Smooth muscle cell (in vitro differentiated cells): Measurements from ENCODE around the gene PLCE1. TPM values are rescaled to one million over a fixed set of nuclear protein-coding genes. Genes with fewer than 3 reads are reported as not detected.

ENCODE experiments used
- DNase-seq: peaks from one replicate; lab custom pipeline; 2025; ENCODE audit not compliant: unreplicated experiment; lab: John Stamatoyannopoulos, UW
- H2AFZ ChIP-seq: fragments of 200-600 bp; sonication (generic); 2 replicates; pipeline ENCODE4 v1.6.0; 2016; ENCODE audit warnings: antibody characterized with exemption, low read depth, mild to moderate bottlenecking
- H3F3A ChIP-seq: fragments of 200-600 bp; sonication (generic); 2 replicates; pipeline ENCODE4 v1.6.0; 2017; ENCODE audit warnings: antibody characterized with exemption, low read depth
- H3K27ac ChIP-seq: fragments of 200-600 bp; sonication (generic); 2 replicates; pipeline ENCODE4 v1.5.1; 2016; ENCODE audit warnings: low read depth, mild to moderate bottlenecking
- H3K27me3 ChIP-seq: fragments of 200-600 bp; sonication (generic); 2 replicates; pipeline ENCODE4 v1.6.1; 2016; ENCODE audit warnings: low read depth, mild to moderate bottlenecking
- H3K36me3 ChIP-seq: fragments of 200-600 bp; sonication (generic); 2 replicates; pipeline ENCODE4 v1.5.1; 2016; ENCODE audit warnings: low read depth
- H3K4me1 ChIP-seq: fragments of 200-600 bp; sonication (generic); 2 replicates; pipeline ENCODE4 v1.5.1; 2016; ENCODE audit warnings: low read depth
- H3K4me2 ChIP-seq: fragments of 200-600 bp; sonication (generic); 2 replicates; pipeline ENCODE4 v1.6.0; 2016; ENCODE audit warnings: mild to moderate bottlenecking
- H3K4me3 ChIP-seq: fragments of 200-600 bp; sonication (generic); 2 replicates; pipeline ENCODE4 v1.5.1; 2016; ENCODE audit warnings: mild to moderate bottlenecking
- H3K79me2 ChIP-seq: fragments of 200-600 bp; sonication (generic); 2 replicates; pipeline ENCODE4 v1.6.0; 2016; ENCODE audit warnings: low read depth, mild to moderate bottlenecking
- H3K9ac ChIP-seq: fragments of 200-600 bp; sonication (generic); 2 replicates; pipeline ENCODE4 v1.6.0; 2016; ENCODE audit warnings: low read depth
- H3K9me3 ChIP-seq: fragments of 200-600 bp; sonication (generic); replicated peaks from 2 replicates; pipeline ENCODE4 v1.5.1; 2016; ENCODE audit warnings: low read depth
- H4K20me1 ChIP-seq: fragments of 200-600 bp; sonication (generic); 2 replicates; pipeline ENCODE4 v1.6.0; 2016; ENCODE audit warnings: low read depth
- CTCF ChIP-seq: fragments of 200-600 bp; sonication (generic); IDR thresholded peaks from 2 replicates; pipeline ENCODE4 v1.5.1; 2017; ENCODE audit warnings: borderline replicate concordance, mild to moderate bottlenecking, antibody characterized with exemption; ENCODE audit not compliant: insufficient read depth, poor library complexity, severe bottlenecking
- WGBS: methylation state at CpG from one replicate; pipeline ENCODE4 v1.1.7; 2016; ENCODE audit warnings: low lambda C conversion rate; 5-methylcytosine and 5-hydroxymethylcytosine counted together
- polyA plus RNA-seq: library from polyadenylated mRNA; unstranded; fragments of >200 nt; fragmentation: Nextera tagmentation; extraction: Ambion mirVana; gene quantifications from 2 replicates; pipeline ENCODE4 v1.2.1, GENCODE V29; 2016
- total RNA-seq: library from RNA; depleted of rRNA; stranded (reverse); fragments of >200 nt; gene quantifications from 2 replicates; pipeline ENCODE4 v1.2.3, GENCODE V29; 2014

Gene PLCE1
- total and polyA plus RNA-seq, 2 experiments from 2014 or later = 4.0 to 4.5 TPM

GRCh38 chr10:93962973-93963372, 30.8 kb upstream of the PLCE1 start:
- no peaks in the 10 kb centered on the region for H4K20me1 ChIP-seq
- H3K27me3 ChIP-seq = no peaks in the 10 kb centered on the region
- H3K4me2 ChIP-seq = no peak overlapping the region
- H3K36me3 ChIP-seq = no peaks in the 10 kb centered on the region
- no peaks in the 10 kb centered on the region for H3F3A ChIP-seq
- no peak for TF ChIP-seq CTCF
- 92% methylated on average over 1 of the region's 1 CpG for WGBS
- H3K79me2 ChIP-seq = no peaks in the 10 kb centered on the region
- no peak for DNase-seq
- H3K9me3 ChIP-seq = no peaks in the 10 kb centered on the region
- H3K4me1 ChIP-seq = no peaks in the 10 kb centered on the region
- H3K27ac ChIP-seq = no peak overlapping the region
- H3K4me3 ChIP-seq = no peak overlapping the region
- no peak overlapping the region for H3K9ac ChIP-seq
- H2AFZ ChIP-seq = no peak overlapping the region

GRCh38 chr10:93963434-93963833, 30.3 kb upstream of the PLCE1 start:
- Histone ChIP-seq H3K36me3 (no peaks in the 10 kb centered on the region), H3K27me3 (no peaks in the 10 kb centered on the region), H3K9ac (no peak overlapping the region), H3K9me3 (no peaks in the 10 kb centered on the region), H3K4me2 (no peak overlapping the region), H3F3A (no peaks in the 10 kb centered on the region), H2AFZ (no peak overlapping the region), H4K20me1 (no peaks in the 10 kb centered on the region), H3K79me2 (no peaks in the 10 kb centered on the region), H3K4me1 (no peaks in the 10 kb centered on the region), H3K4me3 (no peak overlapping the region), H3K27ac (no peak overlapping the region)
- no peak for DNase-seq
- no peak for TF ChIP-seq CTCF
- WGBS = 94% methylated on average over 5 of the region's 5 CpGs

GRCh38 chr10:93965911-93966310, 27.8 kb upstream of the PLCE1 start:
- Histone ChIP-seq H4K20me1 (no peaks in the 10 kb centered on the region), H3K79me2 (no peaks in the 10 kb centered on the region)

More at GRCh38 chr10:93965911-93966310, 27.8 kb upstream of the PLCE1 start:
- Histone ChIP-seq H3K4me2 (no peak overlapping the region), H3K9ac (no peak overlapping the region), H3K36me3 (no peaks in the 10 kb centered on the region), H2AFZ (no peak overlapping the region), H3K27ac (no peak overlapping the region), H3K4me1 (no peaks in the 10 kb centered on the region), H3K4me3 (no peak overlapping the region), H3F3A (no peaks in the 10 kb centered on the region), H3K9me3 (no peaks in the 10 kb centered on the region), H3K27me3 (no peaks in the 10 kb centered on the region)
- no peak for TF ChIP-seq CTCF
- no peak for DNase-seq
